IMR-90 (cell line): ENCODE data around the gene RPP30. TPM values are rescaled to one million over a fixed set of nuclear protein-coding genes. Genes with fewer than 3 reads are reported as not detected.

Experiments used
- ATAC-seq: fragments of 200-7000 bp; cut with Tn5 transposase; 2 replicates; pipeline ENCODE4 v1.9.1; 2020; ENCODE audit warnings: low read depth, mild to moderate bottlenecking, moderate library complexity
- BruUV-seq: library from RNA; stranded (reverse); fragments of 400-500 nt; replicated peaks from 2 replicates; lab custom pipeline; 2021; lab: Mats Ljungman, UMichigan
- CTCF ChIA-PET: fragments of 300-600 bp; formaldehyde crosslinking; extraction: SDS; loops from one replicate; lab custom pipeline; 2021; ENCODE audit warnings: antibody characterized with exemption; lab: Yijun Ruan, JAX
- POLR2A ChIA-PET: fragments of 300-600 bp; sonication (Branson Sonifier 250); formaldehyde crosslinking; loops from one replicate; lab custom pipeline; 2022; ENCODE audit warnings: antibody characterized with exemption; ENCODE audit not compliant: unreplicated experiment; lab: Charles Lee
- DNase-seq: peaks from one replicate; pipeline ENCODE4 v3.0.0; 2013
- H2AFZ ChIP-seq: replicated peaks from 2 replicates; pipeline ENCODE3; 2013; ENCODE audit warnings: low read length, mild to moderate bottlenecking; ENCODE audit not compliant: poor library complexity
- H2AK5ac ChIP-seq: 2 replicates; pipeline ENCODE4 v1.6.1; 2013; ENCODE audit warnings: low read depth, low read length, inconsistent platforms
- H2AK9ac ChIP-seq: replicated peaks from 2 replicates; pipeline ENCODE3; 2013; ENCODE audit warnings: mild to moderate bottlenecking, low read depth, low read length, moderate library complexity; ENCODE audit not compliant: poor library complexity
- H2BK120ac ChIP-seq: 2 replicates; pipeline ENCODE4 v1.6.1; 2013; ENCODE audit warnings: low read depth, low read length, inconsistent platforms
- H2BK15ac ChIP-seq: 3 replicates; pipeline ENCODE4 v1.6.1; 2013; ENCODE audit warnings: low read depth, low read length, inconsistent platforms
- H2BK20ac ChIP-seq: 2 replicates; pipeline ENCODE4 v1.6.1; 2013; ENCODE audit warnings: low read depth, mild to moderate bottlenecking, inconsistent platforms, low read length, moderate library complexity
- H2BK5ac ChIP-seq: 2 replicates; pipeline ENCODE4 v1.6.1; 2013; ENCODE audit warnings: mild to moderate bottlenecking, low read depth, low read length, inconsistent platforms; ENCODE audit not compliant: poor library complexity, severe bottlenecking
- H3K14ac ChIP-seq: replicated peaks from 2 replicates; pipeline ENCODE4 v1.6.1; 2013; ENCODE audit warnings: low read depth, low read length, inconsistent platforms
- H3K18ac ChIP-seq: 2 replicates; pipeline ENCODE4 v1.6.1; 2013; ENCODE audit warnings: low read depth, low read length, control low read depth
- H3K23ac ChIP-seq: 2 replicates; pipeline ENCODE4 v1.6.1; 2013; ENCODE audit warnings: low read depth, low read length, inconsistent platforms
- H3K27ac ChIP-seq: 2 replicates; pipeline ENCODE4 v1.5.1; 2013; ENCODE audit warnings: mild to moderate bottlenecking, control low read depth, low read length; ENCODE audit not compliant: insufficient read depth
- H3K27me3 ChIP-seq: 2 replicates; pipeline ENCODE4 v1.6.1; 2013; ENCODE audit warnings: low read length; ENCODE audit not compliant: control insufficient read depth, insufficient read depth
- H3K36me3 ChIP-seq: 2 replicates; pipeline ENCODE4 v1.6.1; 2013; ENCODE audit warnings: low read length, mixed read lengths; ENCODE audit not compliant: control insufficient read depth, insufficient read depth
- H3K4ac ChIP-seq: 2 replicates; pipeline ENCODE4 v1.6.1; 2013; ENCODE audit warnings: low read depth, low read length, inconsistent platforms
- H3K4me1 ChIP-seq: 2 replicates; pipeline ENCODE4 v1.6.1; 2013; ENCODE audit warnings: low read length, mixed read lengths; ENCODE audit not compliant: control insufficient read depth, insufficient read depth
- H3K4me2 ChIP-seq: 2 replicates; pipeline ENCODE4 v1.6.1; 2013; ENCODE audit warnings: low read depth, mild to moderate bottlenecking, control low read depth, low read length, moderate library complexity
- H3K4me3 ChIP-seq: 2 replicates; pipeline ENCODE4 v1.5.1; 2013; ENCODE audit warnings: low read depth, mild to moderate bottlenecking, control low read depth, low read length, moderate library complexity; ENCODE audit not compliant: insufficient read depth
- H3K56ac ChIP-seq: 2 replicates; pipeline ENCODE4 v1.6.1; 2013; ENCODE audit warnings: low read length, inconsistent platforms; ENCODE audit not compliant: insufficient read depth; ENCODE audit errors: extremely low read depth
- H3K79me1 ChIP-seq, 2 experiments: 2 replicates each; pipeline ENCODE4 v1.6.1; 2013; ENCODE audit warnings: low read length in 2 of 2, inconsistent platforms in 1 of 2, low read depth in 1 of 2
- H3K9ac ChIP-seq: 2 replicates; pipeline ENCODE4 v1.6.1; 2013; ENCODE audit warnings: low read depth, low read length, control low read depth
- H3K9me1 ChIP-seq: 2 replicates; pipeline ENCODE4 v1.6.1; 2013; ENCODE audit warnings: low read length, inconsistent platforms; ENCODE audit not compliant: insufficient read depth
- H3K9me3 ChIP-seq: 2 replicates; pipeline ENCODE4 v1.6.1; 2013; ENCODE audit warnings: low read length; ENCODE audit not compliant: control insufficient read depth, insufficient read depth
- H4K20me1 ChIP-seq: 2 replicates; pipeline ENCODE4 v1.6.1; 2013; ENCODE audit warnings: low read length, inconsistent platforms; ENCODE audit not compliant: insufficient read depth
- H4K5ac ChIP-seq: 2 replicates; pipeline ENCODE4 v1.6.1; 2013; ENCODE audit warnings: mild to moderate bottlenecking, low read depth, low read length, control low read depth
- H4K8ac ChIP-seq, 2 experiments: 2 replicates each; pipeline ENCODE4 v1.6.1; 2013; ENCODE audit warnings: low read depth in 2 of 2, low read length in 2 of 2, control low read depth in 1 of 2, inconsistent platforms in 1 of 2
- H4K91ac ChIP-seq: 2 replicates; pipeline ENCODE4 v1.6.1; 2013; ENCODE audit warnings: low read depth, low read length, inconsistent platforms; ENCODE audit not compliant: insufficient read depth
- CEBPB ChIP-seq: IDR thresholded peaks from 2 replicates; pipeline ENCODE4 v1.6.1; 2012; ENCODE audit warnings: low read depth, low read length, improper control_type of control experiment
- WGBS, 2 experiments: methylation state at CpG; one replicate each; pipeline versions ENCODE4 v1.1.5 to v1.1.7; 2013; ENCODE audit warnings: missing lambda C conversion rate in 2 of 2; ENCODE audit not compliant: insufficient read length in 1 of 2; ENCODE audit errors: extremely low coverage in 2 of 2; 5-methylcytosine and 5-hydroxymethylcytosine counted together
- dilution Hi-C: fragments of 300-500 bp; cut with HindIII; formaldehyde crosslinking; loops from one replicate; pipeline ENCODE4 v1.14.3; 2018; ENCODE audit warnings: low sequenced_read_pairs; ENCODE audit not compliant: unreplicated experiment
- in situ Hi-C: fragments of 300-500 bp; cut with MboI; formaldehyde crosslinking; loops from 3 replicates; pipeline ENCODE4 v1.14.3; 2019; ENCODE audit warnings: low sequenced_read_pairs, inconsistent platforms, mixed read lengths
- intact Hi-C: fragments of 100-400 bp; cut with micrococcal nuclease; formaldehyde crosslinking; loops from 2 replicates; pipeline ENCODE4 v1.10.0; 2022
- polyA plus RNA-seq, 3 experiments: library from polyadenylated mRNA; depleted of rRNA; stranded (reverse); fragments of >200 nt; gene quantifications; 2 replicates each; pipeline ENCODE4 v1.2.3, GENCODE V29; 2012; ENCODE audit warnings: low replicate concordance in 1 of 3
- total RNA-seq: library from RNA; depleted of rRNA; stranded (reverse); fragments of >200 nt; gene quantifications from 2 replicates; pipeline ENCODE4 v1.2.3, GENCODE V29; 2012
- TF ChIP-seq, protein P1 (sequence below): fragments of 150-350 bp; IDR thresholded peaks from 2 replicates; pipeline ENCODE4 v1.6.1; 2016; ENCODE audit warnings: low read depth, mild to moderate bottlenecking, low read length, moderate library complexity, borderline replicate concordance

Gene RPP30
- total and polyA plus RNA-seq, 2 of the 4 experiments (the other 2 are of a cell fraction): 27.6 to 45.2 TPM

DNA sequence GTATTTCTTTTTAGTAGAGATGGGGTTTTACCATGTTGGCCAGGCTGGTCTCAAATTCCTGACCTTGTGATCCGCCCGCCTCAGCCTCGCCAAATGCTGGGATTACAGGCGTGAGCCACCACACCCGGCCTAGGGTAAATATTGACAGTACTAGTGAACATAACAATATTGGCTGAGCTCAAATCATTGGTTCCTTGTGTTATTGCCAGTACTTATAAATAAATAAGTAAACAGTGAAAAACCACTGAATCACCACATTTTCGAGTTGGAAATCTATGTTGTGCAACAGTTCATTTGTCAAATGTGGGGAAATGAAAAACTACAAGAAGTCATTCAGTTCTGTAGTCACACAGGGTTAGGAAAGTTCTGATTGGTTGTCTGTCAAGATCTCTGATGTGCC lies 15.8 kb downstream of the RPP30 start:
- no peak overlapping the region for H2AK9ac ChIP-seq
- no peaks in the 10 kb centered on the region for H4K20me1 ChIP-seq
- H2BK15ac ChIP-seq: no peak overlapping the region
- H3K9me3 ChIP-seq: no peaks in the 10 kb centered on the region
- H3K56ac ChIP-seq: no peak overlapping the region
- WGBS, 2 experiments: no CpG with 5 or more reads among the region's 6 CpGs
- no peak overlapping the region for H2BK20ac ChIP-seq
- dilution Hi-C loops (loop anchor here (25.0 kb wide), 1 partner anchor 375 kb away; no protein-coding TSS in a partner anchor), intact Hi-C loops (loop anchor here (10.0 kb wide), 3 partner anchors 277 to 747 kb away; partner anchors contain the start of gene PPP1R3C), in situ Hi-C loops (no loop called here)
- TF ChIP-seq, protein P1, sequence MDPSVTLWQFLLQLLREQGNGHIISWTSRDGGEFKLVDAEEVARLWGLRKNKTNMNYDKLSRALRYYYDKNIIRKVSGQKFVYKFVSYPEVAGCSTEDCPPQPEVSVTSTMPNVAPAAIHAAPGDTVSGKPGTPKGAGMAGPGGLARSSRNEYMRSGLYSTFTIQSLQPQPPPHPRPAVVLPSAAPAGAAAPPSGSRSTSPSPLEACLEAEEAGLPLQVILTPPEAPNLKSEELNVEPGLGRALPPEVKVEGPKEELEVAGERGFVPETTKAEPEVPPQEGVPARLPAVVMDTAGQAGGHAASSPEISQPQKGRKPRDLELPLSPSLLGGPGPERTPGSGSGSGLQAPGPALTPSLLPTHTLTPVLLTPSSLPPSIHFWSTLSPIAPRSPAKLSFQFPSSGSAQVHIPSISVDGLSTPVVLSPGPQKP: no peak
- peak; percentile 43 for TF ChIP-seq CEBPB
- POLR2A ChIA-PET: no interaction called here
- H3K4me2 ChIP-seq: no peak overlapping the region
- no peak for DNase-seq
- no peak overlapping the region; the same call in 1 of the 2 replicates for H2BK120ac ChIP-seq
- H3K23ac ChIP-seq: no peak overlapping the region
- no peak overlapping the region for H2AK5ac ChIP-seq
- CTCF ChIA-PET: interaction anchor here (1.3 kb wide), 1 partner anchor 8 kb away, joined by 6 read pairs; no protein-coding TSS in a partner anchor
- H3K36me3 ChIP-seq: peaks cover 9% of the 10 kb centered on the region
- no peak overlapping the region for H3K9ac ChIP-seq
- H4K91ac ChIP-seq: no peak overlapping the region; the same call in 1 of the 2 replicates
- H4K5ac ChIP-seq: no peak overlapping the region
- H2BK5ac ChIP-seq: no peak overlapping the region
- no peak overlapping the region for H2AFZ ChIP-seq
- no TSS peak for BruUV-seq
- no peaks in the 10 kb centered on the region for H3K27me3 ChIP-seq
- H4K8ac ChIP-seq: no peak overlapping the region
- peaks cover 19% of the 10 kb centered on the region for H3K4me1 ChIP-seq
- H3K79me1 ChIP-seq: peaks cover 6 to 18% of the 10 kb centered on the region in 2 experiments; a peak in 3 of 4 replicates
- peaks cover 7% of the 10 kb centered on the region; the same call in 1 of the 2 replicates for H3K9me1 ChIP-seq
- no peak overlapping the region for H3K18ac ChIP-seq
- H3K14ac ChIP-seq: no peak overlapping the region
- H3K4me3 ChIP-seq: no peak overlapping the region
- no peak for ATAC-seq
- H3K4ac ChIP-seq: no peak overlapping the region
- no peak overlapping the region for H3K27ac ChIP-seq
